BLaER1 treated with 17β-estradiol and CSF1 and Interleukin-3, amounts not matched to agents 10 nM and 100 nM (cell line): ENCODE results near the gene RNF180.

Experiments used
- H3K27ac ChIP-seq, 11 experiments: shearing (Covaris generic); formaldehyde crosslinking; 2 replicates each; pipeline ENCODE4 v1.8.1; 2022
- H3K27me3 ChIP-seq, 11 experiments: shearing (Covaris generic); formaldehyde crosslinking; 2 replicates each; pipeline ENCODE4 v1.8.1; 2022
- H3K36me3 ChIP-seq, 11 experiments: shearing (Covaris generic); formaldehyde crosslinking; 2 replicates each; pipeline ENCODE4 v1.8.1; 2022
- H3K4me1 ChIP-seq, 10 experiments: shearing (Covaris generic); formaldehyde crosslinking; 2 replicates each; pipeline ENCODE4 v1.8.1; 2022
- H3K4me2 ChIP-seq, 11 experiments: shearing (Covaris generic); formaldehyde crosslinking; 2 replicates each; pipeline ENCODE4 v1.8.1; 2022
- H3K4me3 ChIP-seq, 10 experiments: shearing (Covaris generic); formaldehyde crosslinking; 2 replicates each; pipeline ENCODE4 v1.8.1; 2022
- H3K9ac ChIP-seq, 11 experiments: shearing (Covaris generic); formaldehyde crosslinking; 2 replicates each; pipeline ENCODE4 v1.8.1; 2022
- H3K9me3 ChIP-seq, 11 experiments: shearing (Covaris generic); formaldehyde crosslinking; replicated peaks in 1 of 11; 2 replicates each; pipeline ENCODE4 v1.8.1; 2022
- H4K20me1 ChIP-seq, 11 experiments: shearing (Covaris generic); formaldehyde crosslinking; 2 replicates each; pipeline ENCODE4 v1.8.1; 2022
- Cebpa-rat ChIP-seq, 11 experiments: shearing (Covaris generic); IDR thresholded peaks; 2 replicates each; pipeline ENCODE4 v1.8.1; 2022

Gene RNF180

GRCh38 chr5:64318175-64318574, 152.5 kb downstream of the RNF180 start:
- Histone ChIP-seq H3K9me3 (no peaks in the 10 kb centered on the region), H3K36me3 (no peaks in the 10 kb centered on the region), H3K4me2 (no peak overlapping the region), H3K27ac (no peak overlapping the region), H3K4me1 (no peaks in the 10 kb centered on the region), H3K9ac (no peak overlapping the region), H3K27me3 (no peaks in the 10 kb centered on the region), H3K4me3 (no peak overlapping the region), H4K20me1 (no peaks in the 10 kb centered on the region)
- no peak for TF ChIP-seq Cebpa-rat (IDR thresholded peaks at IDR 0.05)

- H4K20me1 ChIP-seq, result no peaks in the 10 kb centered on the region
- H3K9me3 ChIP-seq, result no peaks in the 10 kb centered on the region
- no peak overlapping the region for H3K27ac ChIP-seq
- no peak overlapping the region for H3K4me2 ChIP-seq
- H3K27me3 ChIP-seq, result no peaks in the 10 kb centered on the region
- no peak for TF ChIP-seq Cebpa-rat (IDR thresholded peaks at IDR 0.05)
- H3K4me3 ChIP-seq, result no peak overlapping the region
- no peak overlapping the region for H3K9ac ChIP-seq
- H3K4me1 ChIP-seq, result no peaks in the 10 kb centered on the region
- no peaks in the 10 kb centered on the region for H3K36me3 ChIP-seq
Observed at GRCh38 chr5:64323591-64323990, 157.9 kb downstream of the RNF180 start.

- no peak overlapping the region for H3K4me3 ChIP-seq
- H3K36me3 ChIP-seq, result no peaks in the 10 kb centered on the region
- no peaks in the 10 kb centered on the region for H3K27me3 ChIP-seq
- H3K9ac ChIP-seq, result no peak overlapping the region
- H3K4me1 ChIP-seq, result no peaks in the 10 kb centered on the region
- peaks cover 8 to 17% (median 15%) of the 10 kb centered on the region in 11 experiments; a peak in 20 of 22 replicates for H3K9me3 ChIP-seq
- no peak overlapping the region for H3K27ac ChIP-seq
- H3K4me2 ChIP-seq, result no peak overlapping the region
- no peaks in the 10 kb centered on the region for H4K20me1 ChIP-seq
- TF ChIP-seq Cebpa-rat (IDR thresholded peaks at IDR 0.05), result no peak
Observed at GRCh38 chr5:64330728-64331231, 165.1 kb downstream of the RNF180 start.

GRCh38 chr5:64331597-64332277, 166.1 kb downstream of the RNF180 start:
- H3K9ac ChIP-seq, result no peak overlapping the region
- H3K27me3 ChIP-seq, result no peaks in the 10 kb centered on the region
- no peaks in the 10 kb centered on the region for H3K36me3 ChIP-seq
- no peaks in the 10 kb centered on the region for H3K4me1 ChIP-seq
- no peak overlapping the region for H3K4me2 ChIP-seq
- H3K27ac ChIP-seq, result no peak overlapping the region
- no peak for TF ChIP-seq Cebpa-rat (IDR thresholded peaks at IDR 0.05)
- no peaks in the 10 kb centered on the region for H4K20me1 ChIP-seq
- H3K4me3 ChIP-seq, result no peak overlapping the region
- peaks cover 8 to 17% (median 15%) of the 10 kb centered on the region in 11 experiments; a peak in 20 of 22 replicates for H3K9me3 ChIP-seq

GRCh38 chr5:64333886-64334285, 168.2 kb downstream of the RNF180 start:
- no peaks in the 10 kb centered on the region for H3K4me1 ChIP-seq
- no peak for TF ChIP-seq Cebpa-rat (IDR thresholded peaks at IDR 0.05)

GRCh38 chr5:64339769-64340168, 174.1 kb downstream of the RNF180 start:
- TF ChIP-seq Cebpa-rat (IDR thresholded peaks at IDR 0.05), result no peak
- no peak overlapping the region for H3K4me3 ChIP-seq
- H3K9ac ChIP-seq, result no peak overlapping the region
- H3K27ac ChIP-seq, result no peak overlapping the region
- no peaks in the 10 kb centered on the region for H3K36me3 ChIP-seq
- no peaks in the 10 kb centered on the region for H3K27me3 ChIP-seq
- H3K9me3 ChIP-seq, result peaks cover 0 to 8% (median 0%) of the 10 kb centered on the region in 11 experiments; a peak in 2 of 22 replicates
- H3K4me1 ChIP-seq, result no peaks in the 10 kb centered on the region
- no peaks in the 10 kb centered on the region for H4K20me1 ChIP-seq
- H3K4me2 ChIP-seq, result no peak overlapping the region

More at GRCh38 chr5:64333886-64334285, 168.2 kb downstream of the RNF180 start:
- Histone ChIP-seq H3K4me3 (no peak overlapping the region), H3K27me3 (no peaks in the 10 kb centered on the region), H4K20me1 (no peaks in the 10 kb centered on the region), H3K9me3 (peaks cover 8 to 17% (median 15%) of the 10 kb centered on the region in 11 experiments; a peak in 20 of 22 replicates), H3K36me3 (no peaks in the 10 kb centered on the region), H3K27ac (no peak overlapping the region), H3K4me2 (no peak overlapping the region), H3K9ac (no peak overlapping the region)

- TF ChIP-seq Cebpa-rat (IDR thresholded peaks at IDR 0.05), result no peak
- Histone ChIP-seq H3K9ac (no peak overlapping the region), H4K20me1 (no peaks in the 10 kb centered on the region), H3K4me1 (no peaks in the 10 kb centered on the region), H3K4me3 (no peak overlapping the region), H3K27me3 (no peaks in the 10 kb centered on the region), H3K36me3 (no peaks in the 10 kb centered on the region), H3K27ac (no peak overlapping the region), H3K9me3 (peaks cover 0 to 8% (median 0%) of the 10 kb centered on the region in 11 experiments; a peak in 2 of 22 replicates), H3K4me2 (no peak overlapping the region)
Observed at GRCh38 chr5:64340293-64340692, 174.7 kb downstream of the RNF180 start.

- Histone ChIP-seq H3K4me2 (no peak overlapping the region), H3K9me3 (peaks cover 0 to 8% (median 0%) of the 10 kb centered on the region in 11 experiments; a peak in 2 of 22 replicates), H3K27ac (no peak overlapping the region), H3K27me3 (no peaks in the 10 kb centered on the region), H3K9ac (no peak overlapping the region), H4K20me1 (no peaks in the 10 kb centered on the region), H3K36me3 (no peaks in the 10 kb centered on the region), H3K4me1 (no peaks in the 10 kb centered on the region), H3K4me3 (no peak overlapping the region)
- TF ChIP-seq Cebpa-rat (IDR thresholded peaks at IDR 0.05), result no peak
Observed at GRCh38 chr5:64341340-64341739, 175.7 kb downstream of the RNF180 start.

- H3K36me3 ChIP-seq, result no peaks in the 10 kb centered on the region
- no peak overlapping the region for H3K9ac ChIP-seq
- H3K9me3 ChIP-seq, result peaks cover 0 to 8% (median 0%) of the 10 kb centered on the region in 11 experiments; a peak in 2 of 22 replicates
- no peak overlapping the region for H3K4me2 ChIP-seq
- no peaks in the 10 kb centered on the region for H4K20me1 ChIP-seq
- H3K27ac ChIP-seq, result no peak overlapping the region
- no peaks in the 10 kb centered on the region for H3K4me1 ChIP-seq
- H3K27me3 ChIP-seq, result no peaks in the 10 kb centered on the region
- no peak for TF ChIP-seq Cebpa-rat (IDR thresholded peaks at IDR 0.05)
- no peak overlapping the region for H3K4me3 ChIP-seq
Observed at GRCh38 chr5:64344501-64344900, 178.9 kb downstream of the RNF180 start.

- H3K9ac ChIP-seq, result no peak overlapping the region
- no peaks in the 10 kb centered on the region for H3K27me3 ChIP-seq
- no peak overlapping the region for H3K4me2 ChIP-seq
- no peak overlapping the region for H3K4me3 ChIP-seq
- no peaks in the 10 kb centered on the region for H3K4me1 ChIP-seq
- no peaks in the 10 kb centered on the region for H4K20me1 ChIP-seq
- H3K9me3 ChIP-seq, result peaks cover 0 to 8% (median 0%) of the 10 kb centered on the region in 11 experiments; a peak in 2 of 22 replicates
- H3K27ac ChIP-seq, result no peak overlapping the region
- TF ChIP-seq Cebpa-rat (IDR thresholded peaks at IDR 0.05), result no peak
- H3K36me3 ChIP-seq, result no peaks in the 10 kb centered on the region
Observed at GRCh38 chr5:64347309-64347708, 181.7 kb downstream of the RNF180 start.
